Fibroblast of upper back skin (primary cell): ENCODE measurements around the gene TNS3.

Experiments used
- DNase-seq: peaks from one replicate; pipeline ENCODE4 v3.0.0-alpha.2; 2013

The TNS3 gene

GRCh38 chr7:47444376-47445098, 137.4 kb downstream of the TNS3 start:
- peak; percentile 20 for DNase-seq

- DNase-seq: no peak
These were observed 138.9 kb downstream of the TNS3 start for GRCh38 chr7:47443049-47443448.

GRCh38 chr7:47442605-47442865, 139.4 kb downstream of the TNS3 start:
- no peak for DNase-seq

GRCh38 chr7:47441796-47442604, 139.9 kb downstream of the TNS3 start:
- no peak for DNase-seq

GRCh38 chr7:47441048-47441447, 140.9 kb downstream of the TNS3 start:
- peak; percentile 21 for DNase-seq

GRCh38 chr7:47440320-47440719, 141.6 kb downstream of the TNS3 start:
- DNase-seq: no peak

- DNase-seq: no peak
These were observed 142.7 kb downstream of the TNS3 start for GRCh38 chr7:47439181-47439667.

GRCh38 chr7:47438411-47439029, 143.4 kb downstream of the TNS3 start:
- no peak for DNase-seq

- peak; percentile 88 for DNase-seq
These were observed 146.0 kb downstream of the TNS3 start for GRCh38 chr7:47435889-47436312.

- DNase-seq: no peak
These were observed 148.4 kb downstream of the TNS3 start for GRCh38 chr7:47433564-47433895.

GRCh38 chr7:47432671-47433563, 149.0 kb downstream of the TNS3 start:
- DNase-seq: no peak

- peak; percentile 21 for DNase-seq
These were observed 151.5 kb downstream of the TNS3 start for GRCh38 chr7:47430422-47430821.

GRCh38 chr7:47428768-47429472, 153.0 kb downstream of the TNS3 start:
- DNase-seq: no peak

GRCh38 chr7:47428052-47428767, 153.7 kb downstream of the TNS3 start:
- DNase-seq: no peak

GRCh38 chr7:47427051-47427643, 154.8 kb downstream of the TNS3 start:
- DNase-seq: no peak

- no peak for DNase-seq
These were observed 157.4 kb downstream of the TNS3 start for GRCh38 chr7:47424523-47424922.

GRCh38 chr7:47423196-47423595, 158.7 kb downstream of the TNS3 start:
- DNase-seq: no peak

GRCh38 chr7:47422611-47423010, 159.3 kb downstream of the TNS3 start:
- no peak for DNase-seq

GRCh38 chr7:47421456-47421855, 160.5 kb downstream of the TNS3 start:
- no peak for DNase-seq

GRCh38 chr7:47420122-47420780, 161.7 kb downstream of the TNS3 start:
- DNase-seq: no peak

- DNase-seq: no peak
These were observed 162.4 kb downstream of the TNS3 start for GRCh38 chr7:47419471-47419870.
